ENCODE measurements around the gene HIPK4. TPM values are rescaled to one million over a fixed set of nuclear protein-coding genes. Genes with fewer than 3 reads are reported as not detected.

HIPK4 gene
- total RNA-seq, 2 experiments from 2014 or later: not detected

GRCh38 chr19:40342644-40343311, 47.2 kb downstream of the HIPK4 start:
- peaks cover 21% of the 10 kb centered on the region; the same call in 1 of the 2 replicates for H3K36me3 ChIP-seq (ENCODE audit: insufficient read depth, low read length)
- intact Hi-C loops (cut with micrococcal nuclease; ENCODE audit: unreplicated experiment): no loop called here
- no peak for DNase-seq (ENCODE audit: low spot score)
- TF ChIP-seq EZH2phosphoT487 (IDR thresholded peaks at IDR 0.05; ENCODE audit: borderline replicate concordance, low read depth, low read length): no peak
- no peak for TF ChIP-seq CTCF (conservative IDR thresholded peaks at IDR 0.05; ENCODE audit: low read length)
- no peaks in the 10 kb centered on the region for H4K20me1 ChIP-seq (ENCODE audit: insufficient read depth, low read length)
- H3K27ac ChIP-seq (ENCODE audit: low read depth, low read length, poor library complexity, severe bottlenecking): no peak overlapping the region
- ChIA-PET POLR2A (no interaction called here), CTCF (ENCODE audit: unreplicated experiment) (no interaction called here)
- H2AFZ ChIP-seq (ENCODE audit: low read length): no peak overlapping the region
- BruUV-seq (replicated peaks): no TSS peak
- peaks cover 8% of the 10 kb centered on the region for H3K4me1 ChIP-seq (ENCODE audit: insufficient read depth, low read length, poor library complexity, severe bottlenecking)
- no peak overlapping the region for H3K4me2 ChIP-seq (ENCODE audit: low read length)
- no peaks in the 10 kb centered on the region for H3K9me3 ChIP-seq (ENCODE audit: low read length)
- no peak overlapping the region for H3K4me3 ChIP-seq (ENCODE audit: low read depth, low read length, poor library complexity, severe bottlenecking)
- H3K79me2 ChIP-seq (ENCODE audit: insufficient read depth, low read depth, low read length): peaks cover 16% of the 10 kb centered on the region
- H3K9me2 ChIP-seq (ENCODE audit: insufficient read depth, low read length): no peaks in the 10 kb centered on the region

- no peaks in the 10 kb centered on the region for H3K9me2 ChIP-seq (ENCODE audit: insufficient read depth, low read length)
- no peak overlapping the region for H3K27ac ChIP-seq (ENCODE audit: low read depth, low read length, poor library complexity, severe bottlenecking)
- no peaks in the 10 kb centered on the region for H4K20me1 ChIP-seq (ENCODE audit: insufficient read depth, low read length)
- no peak for DNase-seq (ENCODE audit: low spot score)
- peaks cover 6% of the 10 kb centered on the region; the same call in 1 of the 2 replicates for H3K79me2 ChIP-seq (ENCODE audit: insufficient read depth, low read depth, low read length)
- H3K36me3 ChIP-seq (ENCODE audit: insufficient read depth, low read length): peaks cover 21% of the 10 kb centered on the region; the same call in 1 of the 2 replicates
- CTCF ChIA-PET (ENCODE audit: unreplicated experiment): no interaction called here
- no TSS peak for BruUV-seq (replicated peaks)
- peaks cover 2% of the 10 kb centered on the region for H3K4me1 ChIP-seq (ENCODE audit: insufficient read depth, low read length, poor library complexity, severe bottlenecking)
- H2AFZ ChIP-seq (ENCODE audit: low read length): no peak overlapping the region
- H3K9me3 ChIP-seq (ENCODE audit: low read length): no peaks in the 10 kb centered on the region
- no peak overlapping the region for H3K4me3 ChIP-seq (ENCODE audit: low read depth, low read length, poor library complexity, severe bottlenecking)
- no peak overlapping the region for H3K4me2 ChIP-seq (ENCODE audit: low read length)
- intact Hi-C loops (cut with micrococcal nuclease; ENCODE audit: unreplicated experiment): no loop called here
- no peak for TF ChIP-seq EZH2phosphoT487 (IDR thresholded peaks at IDR 0.05; ENCODE audit: borderline replicate concordance, low read depth, low read length)
- no peak for TF ChIP-seq CTCF (conservative IDR thresholded peaks at IDR 0.05; ENCODE audit: low read length)
- POLR2A ChIA-PET: no interaction called here
These were observed 48.1 kb downstream of the HIPK4 start for GRCh38 chr19:40341601-40342482.
